ENCODE measurements around the gene BAG1.

DNA sequence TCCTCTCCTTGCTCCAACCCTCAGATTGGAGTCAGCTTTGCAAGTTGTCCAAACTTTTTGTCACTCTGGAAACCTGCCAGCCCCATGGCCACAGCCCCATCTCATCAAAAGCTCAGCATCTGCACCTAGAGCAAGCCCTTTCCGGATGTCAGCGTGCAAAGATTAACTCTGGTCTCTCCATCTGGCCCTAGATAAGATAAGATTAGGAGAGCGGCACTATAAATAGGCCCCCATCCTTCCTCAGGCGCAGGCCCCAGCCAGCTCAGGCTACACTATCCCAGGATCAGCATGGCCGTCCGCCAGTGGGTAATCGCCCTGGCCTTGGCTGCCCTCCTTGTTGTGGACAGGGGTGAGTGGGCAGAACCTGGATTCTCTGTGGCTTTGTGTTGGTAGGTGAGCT is 24.6 kb downstream of the BAG1 start, which contains the start of gene SPINK4:
- TF ChIP-seq POLR2A (IDR thresholded peaks at IDR 0.05): no peak
- TF ChIP-seq, protein P1, sequence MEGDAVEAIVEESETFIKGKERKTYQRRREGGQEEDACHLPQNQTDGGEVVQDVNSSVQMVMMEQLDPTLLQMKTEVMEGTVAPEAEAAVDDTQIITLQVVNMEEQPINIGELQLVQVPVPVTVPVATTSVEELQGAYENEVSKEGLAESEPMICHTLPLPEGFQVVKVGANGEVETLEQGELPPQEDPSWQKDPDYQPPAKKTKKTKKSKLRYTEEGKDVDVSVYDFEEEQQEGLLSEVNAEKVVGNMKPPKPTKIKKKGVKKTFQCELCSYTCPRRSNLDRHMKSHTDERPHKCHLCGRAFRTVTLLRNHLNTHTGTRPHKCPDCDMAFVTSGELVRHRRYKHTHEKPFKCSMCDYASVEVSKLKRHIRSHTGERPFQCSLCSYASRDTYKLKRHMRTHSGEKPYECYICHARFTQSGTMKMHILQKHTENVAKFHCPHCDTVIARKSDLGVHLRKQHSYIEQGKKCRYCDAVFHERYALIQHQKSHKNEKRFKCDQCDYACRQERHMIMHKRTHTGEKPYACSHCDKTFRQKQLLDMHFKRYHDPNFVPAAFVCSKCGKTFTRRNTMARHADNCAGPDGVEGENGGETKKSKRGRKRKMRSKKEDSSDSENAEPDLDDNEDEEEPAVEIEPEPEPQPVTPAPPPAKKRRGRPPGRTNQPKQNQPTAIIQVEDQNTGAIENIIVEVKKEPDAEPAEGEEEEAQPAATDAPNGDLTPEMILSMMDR (IDR thresholded peaks at IDR 0.05): no peak

Measured in lower leg skin (tissue), 3 donors.